ENCODE results near the gene CBLB. TPM values are rescaled to one million over a fixed set of nuclear protein-coding genes. Genes with fewer than 3 reads are reported as not detected.

CBLB gene
- total RNA-seq, 2 experiments from 2014 or later: 125 to 158 TPM

DNA sequence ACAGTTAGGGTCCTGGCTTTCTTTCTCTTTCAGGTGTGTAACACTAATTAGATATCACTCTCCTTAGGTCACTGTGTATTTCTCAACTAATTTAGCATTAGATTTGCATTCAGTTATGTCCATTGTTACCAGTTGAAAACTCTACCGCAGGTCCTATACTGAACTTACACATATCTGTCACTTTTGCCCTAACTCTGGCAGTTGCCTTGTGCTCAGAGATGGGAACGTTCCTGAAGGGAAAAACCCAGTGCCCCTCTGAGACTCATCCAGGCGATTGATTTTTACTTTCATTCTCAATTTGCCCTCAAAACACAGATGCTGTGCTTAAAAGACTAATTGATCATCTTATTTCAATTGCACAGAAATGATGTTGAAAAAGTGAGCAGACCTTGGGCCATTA, 253.0 kb downstream of the CBLB start:
- DNase-seq (no peak), ATAC-seq (no peak)
- Mint-ChIP-seq H3K27me3 (no peaks in the 10 kb centered on the region), H3K9me3 (ENCODE audit: low read depth) (no peaks in the 10 kb centered on the region), H3K27ac (no peak overlapping the region), H3K4me3 (no peak overlapping the region), H3K4me1 (no peaks in the 10 kb centered on the region), H3K36me3 (no peaks in the 10 kb centered on the region)
- CTCF ChIA-PET: no interaction called here

DNA sequence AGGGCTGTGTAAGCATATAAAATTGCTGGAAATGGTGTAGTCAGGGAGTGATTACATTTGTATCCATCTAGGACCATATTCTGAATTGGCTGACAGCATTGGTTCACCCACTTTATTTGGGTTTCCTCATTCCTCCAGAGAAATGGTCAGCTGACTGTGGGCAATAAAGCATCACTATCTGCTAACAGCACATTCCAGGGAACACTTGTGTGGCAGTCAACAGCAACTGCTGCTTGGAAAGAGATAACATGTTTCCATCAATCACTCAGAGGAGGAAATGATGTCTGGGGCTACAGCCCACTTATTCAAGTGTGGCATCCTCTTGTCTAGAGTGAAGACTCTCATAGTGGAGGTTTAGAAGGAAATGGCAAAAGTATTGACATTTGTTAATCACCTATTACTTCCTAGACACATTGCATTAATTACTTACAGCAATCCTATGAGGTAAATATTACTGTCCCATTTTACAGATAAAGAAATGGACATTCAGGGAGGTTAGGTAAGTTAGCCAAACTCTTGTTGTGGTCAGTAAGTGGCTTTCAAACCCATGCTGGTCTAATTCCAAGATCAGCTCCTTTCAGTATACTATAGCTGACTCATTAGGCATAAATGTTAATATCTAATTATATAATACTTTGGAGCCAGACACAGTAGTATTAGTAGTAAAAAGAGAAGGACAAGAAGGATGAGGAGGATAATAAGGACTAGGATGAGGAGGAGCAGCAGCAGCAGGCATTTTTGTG, 254.4 kb downstream of the CBLB start:
- Mint-ChIP-seq H3K36me3 (no peaks in the 10 kb centered on the region), H3K27ac (no peak overlapping the region), H3K9me3 (ENCODE audit: low read depth) (no peaks in the 10 kb centered on the region), H3K27me3 (no peaks in the 10 kb centered on the region), H3K4me3 (no peak overlapping the region), H3K4me1 (no peaks in the 10 kb centered on the region)
- DNase-seq (no peak), ATAC-seq (no peak)
- CTCF ChIA-PET: no interaction called here

DNA sequence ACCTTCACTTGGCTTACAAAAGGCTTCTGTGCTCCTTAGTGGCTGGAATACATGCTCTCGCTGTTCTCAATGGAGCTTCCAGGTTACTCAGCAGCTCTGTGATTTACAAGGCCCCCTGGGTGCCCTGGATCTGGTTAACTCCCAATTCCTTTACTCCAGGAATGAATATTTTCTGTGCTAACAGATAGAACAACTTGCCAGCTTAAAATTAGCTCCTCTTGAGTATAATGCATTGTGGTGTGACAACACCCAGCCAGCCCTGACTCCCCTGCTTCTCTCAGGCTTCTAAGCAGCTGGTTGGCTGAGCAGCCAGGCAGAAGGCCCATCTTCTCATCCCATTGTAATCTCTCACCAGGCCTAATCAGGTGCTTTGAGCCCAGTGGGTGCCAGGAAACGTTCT, 255.7 kb downstream of the CBLB start:
- no peaks in the 10 kb centered on the region for H3K27me3 Mint-ChIP-seq
- H3K36me3 Mint-ChIP-seq: no peaks in the 10 kb centered on the region
- H3K9me3 Mint-ChIP-seq (ENCODE audit: low read depth): no peaks in the 10 kb centered on the region
- ATAC-seq: no peak
- CTCF ChIA-PET: no interaction called here
- no peaks in the 10 kb centered on the region for H3K4me1 Mint-ChIP-seq
- DNase-seq: no peak
- no peak overlapping the region for H3K4me3 Mint-ChIP-seq
- no peak overlapping the region for H3K27ac Mint-ChIP-seq

DNA sequence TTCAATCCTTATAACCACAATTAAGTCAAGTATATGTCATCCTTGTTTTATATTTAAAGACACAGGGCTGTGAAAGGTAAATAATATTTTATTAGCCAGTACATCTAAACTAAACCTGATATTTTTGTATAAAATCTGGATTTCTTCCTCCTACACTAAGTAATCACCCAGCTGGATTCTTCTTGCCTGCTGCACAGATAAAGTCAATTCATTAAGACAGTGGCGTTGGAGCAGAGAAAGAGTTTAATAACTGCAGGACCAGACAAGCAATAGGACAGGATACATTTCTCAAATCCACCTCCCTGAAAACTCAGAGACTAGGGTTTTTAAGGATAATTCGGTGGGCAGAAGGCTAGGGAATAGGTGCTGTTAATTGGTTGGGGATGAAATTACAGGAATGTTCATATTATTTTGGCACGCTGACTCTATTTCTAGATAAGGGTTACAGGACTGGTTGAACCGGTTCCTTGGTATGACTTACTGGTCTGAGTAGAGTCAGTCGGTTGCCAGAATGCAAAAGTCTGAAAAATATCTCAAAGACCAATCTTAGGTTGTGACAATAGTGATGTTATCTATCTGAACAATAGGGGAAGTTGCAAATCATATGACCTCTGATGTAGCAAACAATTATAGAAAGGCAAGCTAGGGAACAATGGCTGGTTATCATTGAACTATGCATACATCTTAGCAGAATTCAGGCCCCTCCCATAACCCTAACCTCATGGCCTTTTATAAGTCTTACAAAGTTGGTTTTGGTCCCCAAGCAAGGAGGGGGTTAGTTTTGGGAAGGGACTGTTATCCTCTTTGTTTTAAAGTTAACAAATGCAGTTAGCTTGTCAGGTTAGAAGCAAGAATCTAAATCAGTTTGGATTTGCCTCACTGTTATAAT, 257.3 kb downstream of the CBLB start:
- DNase-seq (no peak), ATAC-seq (no peak)
- CTCF ChIA-PET: no interaction called here
- Mint-ChIP-seq H3K36me3 (no peaks in the 10 kb centered on the region), H3K27ac (no peak overlapping the region), H3K9me3 (ENCODE audit: low read depth) (no peaks in the 10 kb centered on the region), H3K4me3 (no peak overlapping the region), H3K27me3 (no peaks in the 10 kb centered on the region), H3K4me1 (no peaks in the 10 kb centered on the region)

DNA sequence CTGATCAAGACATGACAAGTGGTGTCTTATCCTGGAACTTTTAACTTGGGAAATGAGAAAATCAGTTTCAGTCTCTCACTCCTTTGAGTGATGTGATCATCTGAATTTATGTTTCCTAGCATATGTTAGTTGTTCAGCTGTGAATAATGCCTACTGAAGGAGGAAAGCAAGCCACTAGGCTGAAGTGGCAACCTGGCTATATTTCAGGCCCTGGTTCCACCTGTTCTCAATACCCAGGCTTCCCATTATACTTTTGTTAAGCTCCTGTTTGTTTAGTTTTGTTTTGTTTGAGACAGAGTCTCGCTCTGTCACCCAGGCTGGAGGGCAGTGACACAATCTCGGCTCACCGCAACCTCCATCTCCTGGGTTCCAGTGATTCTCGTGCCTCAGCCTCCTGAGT, 258.3 kb downstream of the CBLB start:
- H3K9me3 Mint-ChIP-seq (ENCODE audit: low read depth): no peaks in the 10 kb centered on the region
- no peaks in the 10 kb centered on the region for H3K27me3 Mint-ChIP-seq
- no peaks in the 10 kb centered on the region for H3K4me1 Mint-ChIP-seq
- DNase-seq (no peak), ATAC-seq (no peak)
- no peaks in the 10 kb centered on the region for H3K36me3 Mint-ChIP-seq
- CTCF ChIA-PET: no interaction called here
- H3K4me3 Mint-ChIP-seq: no peak overlapping the region
- H3K27ac Mint-ChIP-seq: no peak overlapping the region

DNA sequence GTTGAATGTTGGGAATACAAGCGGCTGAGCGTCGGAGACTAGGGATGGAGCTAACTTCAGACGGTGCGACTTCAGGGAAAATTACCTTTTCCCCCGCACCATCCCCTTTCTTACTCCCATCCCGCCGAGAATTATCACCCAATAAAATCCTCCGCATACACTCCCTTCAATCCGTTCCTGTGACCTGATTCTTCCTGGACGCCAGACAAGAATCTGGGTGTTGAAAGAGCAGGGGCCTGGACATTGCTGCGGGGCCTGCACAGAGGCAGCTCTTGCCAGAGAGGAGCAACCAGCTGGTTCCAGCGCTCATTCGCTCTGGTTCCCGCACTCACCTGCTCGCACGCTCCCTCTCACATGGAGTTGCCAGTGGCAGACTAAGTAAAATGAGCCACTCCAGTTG, 260.2 kb downstream of the CBLB start:
- Mint-ChIP-seq H3K4me3 (no peak overlapping the region), H3K27ac (no peak overlapping the region), H3K9me3 (ENCODE audit: low read depth) (no peaks in the 10 kb centered on the region), H3K27me3 (no peaks in the 10 kb centered on the region), H3K4me1 (no peaks in the 10 kb centered on the region), H3K36me3 (no peaks in the 10 kb centered on the region)
- CTCF ChIA-PET: no interaction called here
- DNase-seq (no peak), ATAC-seq (no peak)

DNA sequence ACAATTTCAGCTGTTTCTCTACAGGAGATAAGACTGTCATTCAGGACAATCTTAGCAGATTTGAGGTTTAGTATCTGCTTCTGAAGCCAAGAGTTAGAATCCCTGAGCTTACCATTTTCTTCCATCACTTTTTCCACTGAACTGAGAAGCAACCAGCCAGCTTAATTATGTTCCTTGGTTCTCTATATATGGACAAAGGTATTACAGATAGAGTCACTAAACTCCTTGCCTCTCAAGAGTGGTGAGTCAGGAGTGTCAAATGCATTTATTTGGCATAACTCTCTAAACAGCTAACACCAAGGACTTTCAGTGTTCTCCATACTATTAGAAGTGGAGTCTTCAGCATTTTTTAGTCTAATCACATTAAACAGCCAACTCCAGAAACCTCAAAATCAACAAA, 262.8 kb downstream of the CBLB start:
- ATAC-seq: no peak
- CTCF ChIA-PET: interaction anchor here (1.1 kb wide), 1 partner anchor 8 kb away, joined by 3 read pairs; no protein-coding TSS in a partner anchor
- H3K4me3 Mint-ChIP-seq: no peak overlapping the region
- no peaks in the 10 kb centered on the region for H3K36me3 Mint-ChIP-seq
- no peak overlapping the region for H3K27ac Mint-ChIP-seq
- H3K27me3 Mint-ChIP-seq: no peaks in the 10 kb centered on the region
- H3K4me1 Mint-ChIP-seq: no peaks in the 10 kb centered on the region
- DNase-seq: no peak
- H3K9me3 Mint-ChIP-seq (ENCODE audit: low read depth): no peaks in the 10 kb centered on the region
